ENCODE data around the gene SLITRK2.

- TF ChIP-seq BHLHE40 (IDR thresholded peaks at IDR 0.05; ENCODE audit: borderline replicate concordance): no peak
- TF ChIP-seq ARNT (IDR thresholded peaks at IDR 0.05): no peak
- no peak for TF ChIP-seq FOXM1 (IDR thresholded peaks at IDR 0.05; ENCODE audit: borderline replicate concordance)
- TF ChIP-seq HDGF (IDR thresholded peaks at IDR 0.05; ENCODE audit: borderline replicate concordance): no peak
- TF ChIP-seq ZNF384 (IDR thresholded peaks at IDR 0.05): no peak
- TF ChIP-seq L3MBTL2 (conservative IDR thresholded peaks at IDR 0.05): no peak
Observed at GRCh38 chrX:145826466-145826865, 8.8 kb downstream of the SLITRK2 start.
